ENCODE measurements around the gene ADGRB3. TPM values are rescaled to one million over a fixed set of nuclear protein-coding genes. Genes with fewer than 3 reads are reported as not detected.

Gene ADGRB3
- total RNA-seq, 1 experiment from 2014 or later: not detected

DNA sequence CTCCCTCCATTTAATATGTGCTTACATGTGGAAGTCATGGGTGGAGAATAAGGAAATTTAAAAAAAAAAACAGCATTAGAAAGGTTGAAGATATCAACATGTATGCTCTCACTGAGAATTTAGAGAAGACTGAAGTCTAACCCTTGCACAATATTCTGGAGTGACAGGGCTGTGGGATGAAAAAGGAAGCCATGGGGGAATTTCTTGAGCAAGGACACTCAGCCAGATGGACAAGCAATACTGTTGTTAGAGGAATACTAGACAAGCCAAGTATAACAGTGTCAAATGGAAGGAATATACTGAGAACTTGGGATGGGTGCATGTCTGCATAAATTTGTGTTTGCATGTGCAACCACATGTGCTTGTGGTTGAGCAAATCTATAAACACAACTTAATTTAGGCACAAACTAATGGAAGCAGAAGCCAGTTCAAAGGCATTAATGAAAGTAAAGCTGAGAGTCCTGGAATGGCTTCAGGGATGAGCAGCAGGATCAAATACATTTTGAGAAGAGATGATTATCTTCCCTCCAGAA, 119.7 kb downstream of the ADGRB3 start:
- peaks cover 15% of the 10 kb centered on the region for H3K27me3 Mint-ChIP-seq (ENCODE audit: insufficient read depth, unreplicated experiment)
- ChIA-PET CTCF (interaction anchor here (0.6 kb wide), 1 partner anchor 491 kb away, joined by 3 read pairs; no protein-coding TSS in a partner anchor), POLR2A (no interaction called here)
- H3K36me3 Mint-ChIP-seq (ENCODE audit: insufficient read depth, unreplicated experiment): no peaks in the 10 kb centered on the region
- H3K4me3 Mint-ChIP-seq (ENCODE audit: unreplicated experiment): no peak overlapping the region
- no peak for DNase-seq (ENCODE audit: unreplicated experiment)
- no peaks in the 10 kb centered on the region for H3K4me1 Mint-ChIP-seq (ENCODE audit: insufficient read depth, unreplicated experiment)
- TF ChIP-seq, protein P1, sequence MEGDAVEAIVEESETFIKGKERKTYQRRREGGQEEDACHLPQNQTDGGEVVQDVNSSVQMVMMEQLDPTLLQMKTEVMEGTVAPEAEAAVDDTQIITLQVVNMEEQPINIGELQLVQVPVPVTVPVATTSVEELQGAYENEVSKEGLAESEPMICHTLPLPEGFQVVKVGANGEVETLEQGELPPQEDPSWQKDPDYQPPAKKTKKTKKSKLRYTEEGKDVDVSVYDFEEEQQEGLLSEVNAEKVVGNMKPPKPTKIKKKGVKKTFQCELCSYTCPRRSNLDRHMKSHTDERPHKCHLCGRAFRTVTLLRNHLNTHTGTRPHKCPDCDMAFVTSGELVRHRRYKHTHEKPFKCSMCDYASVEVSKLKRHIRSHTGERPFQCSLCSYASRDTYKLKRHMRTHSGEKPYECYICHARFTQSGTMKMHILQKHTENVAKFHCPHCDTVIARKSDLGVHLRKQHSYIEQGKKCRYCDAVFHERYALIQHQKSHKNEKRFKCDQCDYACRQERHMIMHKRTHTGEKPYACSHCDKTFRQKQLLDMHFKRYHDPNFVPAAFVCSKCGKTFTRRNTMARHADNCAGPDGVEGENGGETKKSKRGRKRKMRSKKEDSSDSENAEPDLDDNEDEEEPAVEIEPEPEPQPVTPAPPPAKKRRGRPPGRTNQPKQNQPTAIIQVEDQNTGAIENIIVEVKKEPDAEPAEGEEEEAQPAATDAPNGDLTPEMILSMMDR (IDR thresholded peaks at IDR 0.05; ENCODE audit: unreplicated experiment): no peak
- intact Hi-C loops (cut with micrococcal nuclease): no loop called here
- no TSS peak for BruUV-seq (replicated peaks)
- no peaks in the 10 kb centered on the region for H3K9me3 Mint-ChIP-seq (ENCODE audit: unreplicated experiment)
- H3K27ac Mint-ChIP-seq (ENCODE audit: low read depth, unreplicated experiment): no peak overlapping the region

DNA sequence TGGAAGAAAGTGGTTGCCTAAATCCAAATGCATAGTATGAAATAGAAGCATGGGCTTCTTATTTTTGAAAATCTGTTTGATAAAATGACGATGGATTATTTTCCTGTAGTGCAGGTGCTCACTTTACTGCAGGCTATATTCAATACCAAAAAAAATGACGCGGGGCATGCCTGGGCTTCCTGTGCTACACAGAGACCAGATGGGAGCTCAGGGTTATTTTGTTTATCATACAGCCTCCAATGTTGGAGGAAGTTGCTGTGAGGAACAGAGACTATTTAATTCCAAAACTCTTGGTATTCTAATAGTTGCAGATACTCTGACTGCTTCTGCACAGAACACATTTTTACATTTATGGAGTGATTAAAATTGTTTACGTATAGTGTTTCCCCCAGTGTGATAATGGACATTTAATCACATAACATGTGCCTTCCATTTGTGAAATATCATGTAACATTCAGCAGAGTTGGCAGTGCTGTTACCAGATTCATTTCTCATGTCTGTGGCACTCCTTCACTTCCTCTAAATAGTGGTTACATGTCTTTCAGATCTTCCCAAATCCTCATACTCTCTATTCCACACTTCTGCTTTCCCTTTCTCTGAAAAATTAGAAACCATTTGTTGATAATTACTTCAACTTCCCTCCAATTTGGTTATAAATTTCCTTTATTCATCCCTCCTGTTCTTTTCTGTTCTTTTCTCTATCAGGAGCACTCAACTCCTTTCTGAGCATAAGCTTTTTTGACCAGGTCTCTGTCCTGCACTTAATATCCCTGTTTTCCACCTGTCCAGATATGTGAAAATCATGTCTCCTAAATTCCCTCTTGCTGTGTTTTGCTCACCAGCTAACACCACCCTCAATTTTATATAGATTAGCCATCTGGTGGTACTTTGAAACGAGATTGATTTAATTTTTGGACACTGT, 121.6 kb downstream of the ADGRB3 start:
- Mint-ChIP-seq H3K4me3 (ENCODE audit: unreplicated experiment) (no peak overlapping the region), H3K36me3 (ENCODE audit: insufficient read depth, unreplicated experiment) (no peaks in the 10 kb centered on the region), H3K4me1 (ENCODE audit: insufficient read depth, unreplicated experiment) (no peaks in the 10 kb centered on the region), H3K27me3 (ENCODE audit: insufficient read depth, unreplicated experiment) (peaks cover 13% of the 10 kb centered on the region), H3K27ac (ENCODE audit: low read depth, unreplicated experiment) (no peak overlapping the region), H3K9me3 (ENCODE audit: unreplicated experiment) (no peaks in the 10 kb centered on the region)
- TF ChIP-seq, protein P1 (IDR thresholded peaks at IDR 0.05; ENCODE audit: unreplicated experiment): no peak
- intact Hi-C loops (cut with micrococcal nuclease): no loop called here
- ChIA-PET CTCF (no interaction called here), POLR2A (no interaction called here)
- no peak for DNase-seq (ENCODE audit: unreplicated experiment)
- no TSS peak for BruUV-seq (replicated peaks)

DNA sequence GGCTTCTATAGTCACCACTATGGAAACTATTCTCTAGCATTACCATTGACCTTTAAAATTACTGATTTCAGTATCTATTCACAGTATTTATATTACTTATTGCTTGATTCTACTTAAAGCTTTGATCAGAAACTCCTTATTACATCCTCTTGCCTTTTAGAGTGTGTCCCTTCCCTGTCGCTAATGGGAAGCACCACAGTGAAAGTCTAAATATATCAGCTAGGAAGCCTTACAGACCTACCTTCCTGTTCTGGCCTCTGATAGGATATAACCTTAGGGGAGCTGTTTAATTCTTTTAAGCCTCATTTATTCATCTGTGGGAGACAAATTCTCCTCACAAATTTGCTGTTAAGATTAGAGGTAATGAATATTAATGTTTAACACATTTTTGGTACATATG, 122.7 kb downstream of the ADGRB3 start:
- no TSS peak for BruUV-seq (replicated peaks)
- ChIA-PET CTCF (interaction anchor here (0.5 kb wide), 1 partner anchor 50 kb away, joined by 3 read pairs; no protein-coding TSS in a partner anchor), POLR2A (no interaction called here)
- H3K27ac Mint-ChIP-seq (ENCODE audit: low read depth, unreplicated experiment): no peak overlapping the region
- TF ChIP-seq, protein P1 (IDR thresholded peaks at IDR 0.05; ENCODE audit: unreplicated experiment): no peak
- no peak for DNase-seq (ENCODE audit: unreplicated experiment)
- H3K9me3 Mint-ChIP-seq (ENCODE audit: unreplicated experiment): no peaks in the 10 kb centered on the region
- H3K4me3 Mint-ChIP-seq (ENCODE audit: unreplicated experiment): no peak overlapping the region
- intact Hi-C loops (cut with micrococcal nuclease): no loop called here
- H3K36me3 Mint-ChIP-seq (ENCODE audit: insufficient read depth, unreplicated experiment): no peaks in the 10 kb centered on the region
- H3K27me3 Mint-ChIP-seq (ENCODE audit: insufficient read depth, unreplicated experiment): peaks cover 22% of the 10 kb centered on the region
- no peaks in the 10 kb centered on the region for H3K4me1 Mint-ChIP-seq (ENCODE audit: insufficient read depth, unreplicated experiment)

DNA sequence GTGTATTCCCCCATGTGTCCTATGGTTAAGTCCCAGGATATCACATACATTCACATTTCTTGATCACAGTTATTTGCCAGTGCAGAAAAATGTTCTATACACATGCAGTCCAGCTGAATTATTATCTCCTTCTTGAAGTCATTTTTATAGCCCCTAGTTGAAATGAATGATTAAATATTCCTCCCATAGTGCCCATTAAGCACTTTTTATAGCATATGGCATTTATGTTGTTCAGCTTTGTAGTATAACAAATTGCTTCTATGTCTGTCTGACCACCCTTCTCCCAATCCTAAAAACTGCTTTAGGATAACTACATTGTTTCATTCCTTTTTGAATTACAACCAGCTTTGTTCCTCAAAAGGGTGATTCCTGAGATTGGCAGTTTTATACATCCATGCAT, 123.5 kb downstream of the ADGRB3 start:
- H3K4me3 Mint-ChIP-seq (ENCODE audit: unreplicated experiment): no peak overlapping the region
- H3K27ac Mint-ChIP-seq (ENCODE audit: low read depth, unreplicated experiment): no peak overlapping the region
- H3K36me3 Mint-ChIP-seq (ENCODE audit: insufficient read depth, unreplicated experiment): no peaks in the 10 kb centered on the region
- DNase-seq (ENCODE audit: unreplicated experiment): no peak
- BruUV-seq (replicated peaks): no TSS peak
- ChIA-PET CTCF (interaction anchor here (0.5 kb wide), 1 partner anchor 49 kb away, joined by 3 read pairs; no protein-coding TSS in a partner anchor), POLR2A (no interaction called here)
- intact Hi-C loops (cut with micrococcal nuclease): no loop called here
- TF ChIP-seq, protein P1 (IDR thresholded peaks at IDR 0.05; ENCODE audit: unreplicated experiment): no peak
- no peaks in the 10 kb centered on the region for H3K9me3 Mint-ChIP-seq (ENCODE audit: unreplicated experiment)
- no peaks in the 10 kb centered on the region for H3K4me1 Mint-ChIP-seq (ENCODE audit: insufficient read depth, unreplicated experiment)
- H3K27me3 Mint-ChIP-seq (ENCODE audit: insufficient read depth, unreplicated experiment): peaks cover 22% of the 10 kb centered on the region
